ENCODE measurements around the gene LETM1. TPM values are rescaled to one million over a fixed set of nuclear protein-coding genes. Genes with fewer than 3 reads are reported as not detected.

Gene LETM1
- polyA plus RNA-seq, 3 donors: 14.2 to 45.8 (median 19.9) TPM

GRCh38 chr4:1815096-1815996, 40.6 kb downstream of the LETM1 start:
- 92 to 95% (median 94%) methylated on average over 34 of the region's 34 CpGs for WGBS, 3 donors

GRCh38 chr4:1814453-1814852, 41.5 kb downstream of the LETM1 start:
- 97% methylated on average over 8 of the region's 8 CpGs for WGBS, 3 donors
- H3K27ac ChIP-seq (ENCODE audit: low read depth, low read length): no peak overlapping the region

More at GRCh38 chr4:1815096-1815996, 40.6 kb downstream of the LETM1 start:
- no peak overlapping the region for H3K27ac ChIP-seq (ENCODE audit: low read depth, low read length)

DNA sequence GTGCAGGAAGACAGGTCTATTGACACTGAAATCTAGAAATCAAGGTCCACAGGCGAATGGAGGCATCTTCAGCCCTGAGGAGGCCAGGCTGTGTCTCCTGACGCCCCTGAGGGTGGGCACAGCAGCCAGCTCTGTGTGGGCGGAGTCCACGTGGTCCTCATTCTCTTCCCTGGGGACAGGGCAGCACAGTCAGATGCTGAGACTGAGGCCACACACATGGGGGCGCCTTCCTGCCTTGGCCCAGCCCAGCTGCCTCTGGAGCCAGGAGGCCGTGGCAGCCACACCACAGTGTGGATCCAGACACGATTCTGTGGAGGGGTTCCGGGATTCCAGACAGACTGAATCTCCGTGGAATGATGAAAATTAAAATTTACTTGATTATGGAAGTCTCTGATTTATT, 42.0 kb downstream of the LETM1 start:
- WGBS, 3 donors: 67 to 77% (median 74%) methylated on average over 9 of the region's 9 CpGs
- no peak overlapping the region for H3K27ac ChIP-seq (ENCODE audit: low read depth, low read length)

- WGBS, 3 donors: 62 to 80% (median 69%) methylated on average over 9 of the region's 9 CpGs
- H3K27ac ChIP-seq (ENCODE audit: low read depth, low read length): no peak overlapping the region
Measured at GRCh38 chr4:1813231-1813630, 42.7 kb downstream of the LETM1 start.

DNA sequence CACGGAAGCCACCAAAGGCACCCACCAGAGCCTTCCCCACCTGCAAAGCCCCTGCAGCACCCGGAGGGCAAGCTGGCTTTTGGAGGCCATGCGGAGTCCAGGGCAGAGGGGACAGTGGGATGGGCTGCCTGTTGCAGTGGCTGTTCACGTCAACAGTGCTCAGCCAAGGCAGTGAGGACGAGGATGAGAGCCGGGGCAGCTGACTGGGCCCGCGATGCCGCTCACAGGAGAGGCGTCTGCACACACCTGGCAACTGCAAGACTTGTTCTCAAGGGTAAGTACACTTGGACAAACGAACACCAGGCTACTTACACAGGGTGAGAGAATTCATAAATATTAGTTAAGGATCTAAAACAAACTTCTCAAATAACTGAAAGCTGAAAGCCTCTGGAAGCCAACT, 43.2 kb downstream of the LETM1 start:
- H3K27ac ChIP-seq (ENCODE audit: low read depth, low read length): no peak overlapping the region
- 61 to 86% (median 84%) methylated on average over 11 of the region's 11 CpGs for WGBS, 3 donors

DNA sequence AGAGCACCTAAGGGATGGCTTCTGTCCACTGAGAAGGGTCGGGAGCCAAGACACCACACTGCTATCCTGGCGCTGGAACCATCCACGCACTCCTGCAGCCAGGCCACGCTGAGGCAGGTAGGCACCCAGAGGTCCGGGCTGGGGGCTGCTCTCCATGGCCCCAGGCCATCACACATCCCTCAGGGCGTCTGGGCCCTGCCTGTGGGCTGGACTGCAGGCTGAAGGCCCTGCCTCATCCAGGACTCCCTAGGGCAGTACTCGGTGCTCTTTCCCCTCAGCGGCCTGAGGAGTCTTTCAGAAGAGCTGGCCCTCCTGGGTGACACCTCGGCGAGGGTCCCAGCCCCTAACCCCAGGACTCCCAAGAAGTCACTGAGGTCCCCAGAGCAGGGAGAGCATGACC, 45.2 kb downstream of the LETM1 start:
- WGBS, 3 donors: 88 to 95% (median 89%) methylated on average over 10 of the region's 10 CpGs
- H3K27ac ChIP-seq (ENCODE audit: low read depth, low read length): no peak overlapping the region

GRCh38 chr4:1809754-1810502, 46.0 kb downstream of the LETM1 start:
- no peak overlapping the region for H3K27ac ChIP-seq (ENCODE audit: low read depth, low read length)
- 27 to 29% (median 28%) methylated on average over 15 of the region's 15 CpGs for WGBS, 3 donors

- H3K27ac ChIP-seq (ENCODE audit: low read depth, low read length): no peak overlapping the region
- 76 to 82% (median 81%) methylated on average over 8 to 11 of the region's 11 CpGs for WGBS, 3 donors
Measured at GRCh38 chr4:1808851-1809753, 46.9 kb downstream of the LETM1 start.

- no peak overlapping the region for H3K27ac ChIP-seq (ENCODE audit: low read depth, low read length)
- WGBS, 3 donors: 70 to 84% (median 83%) methylated on average over 6 of the region's 6 CpGs
Measured at GRCh38 chr4:1808396-1808795, 47.6 kb downstream of the LETM1 start.

DNA sequence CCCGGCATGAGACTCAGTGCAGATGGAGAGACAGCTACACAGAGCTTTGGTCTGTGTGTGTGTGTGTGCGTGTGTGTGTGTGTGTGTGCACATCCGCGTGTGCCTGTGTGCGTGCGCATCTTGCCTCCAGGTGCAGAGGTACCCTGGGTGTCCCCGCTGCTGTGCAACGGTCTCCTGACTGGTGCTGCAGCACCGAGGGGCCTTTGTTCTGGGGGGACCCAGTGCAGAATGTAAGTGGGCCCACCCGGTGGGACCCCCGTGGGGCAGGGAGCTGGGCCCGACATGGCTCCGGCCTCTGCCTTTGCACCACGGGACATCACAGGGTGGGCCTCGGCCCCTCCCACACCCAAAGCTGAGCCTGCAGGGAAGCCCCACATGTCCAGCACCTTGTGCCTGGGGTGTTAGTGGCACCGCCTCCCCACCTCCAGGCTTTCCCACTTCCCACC, 48.6 kb downstream of the LETM1 start:
- 78 to 85% (median 83%) methylated on average over 15 to 16 of the region's 16 CpGs for WGBS, 3 donors
- H3K27ac ChIP-seq (ENCODE audit: low read depth, low read length): no peak overlapping the region

DNA sequence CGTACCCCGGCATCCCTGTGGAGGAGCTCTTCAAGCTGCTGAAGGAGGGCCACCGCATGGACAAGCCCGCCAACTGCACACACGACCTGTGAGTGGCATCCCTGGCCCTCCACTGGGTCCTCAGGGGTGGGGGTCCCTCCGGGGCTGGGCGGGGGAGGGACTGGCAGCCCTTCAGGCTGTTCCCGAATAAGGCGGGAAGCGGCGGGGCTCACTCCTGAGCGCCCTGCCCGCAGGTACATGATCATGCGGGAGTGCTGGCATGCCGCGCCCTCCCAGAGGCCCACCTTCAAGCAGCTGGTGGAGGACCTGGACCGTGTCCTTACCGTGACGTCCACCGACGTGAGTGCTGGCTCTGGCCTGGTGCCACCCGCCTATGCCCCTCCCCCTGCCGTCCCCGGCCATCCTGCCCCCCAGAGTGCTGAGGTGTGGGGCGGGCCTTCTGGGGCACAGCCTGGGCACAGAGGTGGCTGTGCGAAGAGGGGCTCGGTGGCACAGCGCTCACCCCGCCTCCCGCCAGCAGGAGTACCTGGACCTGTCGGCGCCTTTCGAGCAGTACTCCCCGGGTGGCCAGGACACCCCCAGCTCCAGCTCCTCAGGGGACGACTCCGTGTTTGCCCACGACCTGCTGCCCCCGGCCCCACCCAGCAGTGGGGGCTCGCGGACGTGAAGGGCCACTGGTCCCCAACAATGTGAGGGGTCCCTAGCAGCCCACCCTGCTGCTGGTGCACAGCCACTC, 49.2 kb downstream of the LETM1 start:
- no peak overlapping the region for H3K27ac ChIP-seq (ENCODE audit: low read depth, low read length)
- 89 to 91% (median 90%) methylated on average over 33 to 41 of the region's 41 CpGs for WGBS, 3 donors

DNA sequence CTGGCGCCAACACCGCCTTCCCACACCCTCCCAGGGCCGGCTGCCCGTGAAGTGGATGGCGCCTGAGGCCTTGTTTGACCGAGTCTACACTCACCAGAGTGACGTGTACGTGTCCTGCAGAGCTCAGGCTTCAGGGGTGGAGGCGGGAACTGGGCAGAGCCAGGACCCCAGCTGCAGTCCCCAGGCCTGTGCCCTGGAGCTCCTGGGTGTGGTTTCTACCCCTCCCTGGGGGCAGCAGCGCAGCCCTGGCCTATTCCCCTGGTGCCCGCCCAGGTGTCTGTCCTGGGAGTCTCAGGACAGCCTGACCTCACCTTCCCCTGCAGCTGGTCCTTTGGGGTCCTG, 49.8 kb downstream of the LETM1 start:
- no peak overlapping the region for H3K27ac ChIP-seq (ENCODE audit: low read depth, low read length)
- WGBS, 3 donors: 85 to 94% (median 92%) methylated on average over 11 of the region's 11 CpGs

DNA sequence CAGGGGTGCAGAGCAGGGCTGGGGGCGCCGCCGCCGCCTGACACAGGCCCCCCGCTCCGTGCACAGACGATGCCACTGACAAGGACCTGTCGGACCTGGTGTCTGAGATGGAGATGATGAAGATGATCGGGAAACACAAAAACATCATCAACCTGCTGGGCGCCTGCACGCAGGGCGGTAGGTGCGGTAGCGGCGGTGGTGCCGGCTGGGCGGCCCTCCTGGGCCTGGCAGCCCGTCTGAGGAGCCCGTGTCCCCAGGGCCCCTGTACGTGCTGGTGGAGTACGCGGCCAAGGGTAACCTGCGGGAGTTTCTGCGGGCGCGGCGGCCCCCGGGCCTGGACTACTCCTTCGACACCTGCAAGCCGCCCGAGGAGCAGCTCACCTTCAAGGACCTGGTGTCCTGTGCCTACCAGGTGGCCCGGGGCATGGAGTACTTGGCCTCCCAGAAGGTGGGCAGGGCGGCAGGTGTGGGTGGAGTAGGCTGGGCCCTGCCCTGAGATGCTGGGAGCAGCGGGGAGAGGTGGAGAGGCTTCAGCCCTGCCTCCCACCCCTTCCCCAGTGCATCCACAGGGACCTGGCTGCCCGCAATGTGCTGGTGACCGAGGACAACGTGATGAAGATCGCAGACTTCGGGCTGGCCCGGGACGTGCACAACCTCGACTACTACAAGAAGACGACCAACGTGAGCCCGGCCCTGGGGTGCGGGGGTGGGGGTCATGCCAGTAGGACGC, 50.3 kb downstream of the LETM1 start:
- H3K27ac ChIP-seq (ENCODE audit: low read depth, low read length): no peak overlapping the region
- WGBS, 3 donors: 86 to 91% (median 90%) methylated on average over 43 to 47 of the region's 47 CpGs

- no peak overlapping the region for H3K27ac ChIP-seq (ENCODE audit: low read depth, low read length)
- 90 to 92% (median 92%) methylated on average over 31 to 37 of the region's 37 CpGs for WGBS, 3 donors
Measured at GRCh38 chr4:1804638-1805492, 51.1 kb downstream of the LETM1 start.

DNA sequence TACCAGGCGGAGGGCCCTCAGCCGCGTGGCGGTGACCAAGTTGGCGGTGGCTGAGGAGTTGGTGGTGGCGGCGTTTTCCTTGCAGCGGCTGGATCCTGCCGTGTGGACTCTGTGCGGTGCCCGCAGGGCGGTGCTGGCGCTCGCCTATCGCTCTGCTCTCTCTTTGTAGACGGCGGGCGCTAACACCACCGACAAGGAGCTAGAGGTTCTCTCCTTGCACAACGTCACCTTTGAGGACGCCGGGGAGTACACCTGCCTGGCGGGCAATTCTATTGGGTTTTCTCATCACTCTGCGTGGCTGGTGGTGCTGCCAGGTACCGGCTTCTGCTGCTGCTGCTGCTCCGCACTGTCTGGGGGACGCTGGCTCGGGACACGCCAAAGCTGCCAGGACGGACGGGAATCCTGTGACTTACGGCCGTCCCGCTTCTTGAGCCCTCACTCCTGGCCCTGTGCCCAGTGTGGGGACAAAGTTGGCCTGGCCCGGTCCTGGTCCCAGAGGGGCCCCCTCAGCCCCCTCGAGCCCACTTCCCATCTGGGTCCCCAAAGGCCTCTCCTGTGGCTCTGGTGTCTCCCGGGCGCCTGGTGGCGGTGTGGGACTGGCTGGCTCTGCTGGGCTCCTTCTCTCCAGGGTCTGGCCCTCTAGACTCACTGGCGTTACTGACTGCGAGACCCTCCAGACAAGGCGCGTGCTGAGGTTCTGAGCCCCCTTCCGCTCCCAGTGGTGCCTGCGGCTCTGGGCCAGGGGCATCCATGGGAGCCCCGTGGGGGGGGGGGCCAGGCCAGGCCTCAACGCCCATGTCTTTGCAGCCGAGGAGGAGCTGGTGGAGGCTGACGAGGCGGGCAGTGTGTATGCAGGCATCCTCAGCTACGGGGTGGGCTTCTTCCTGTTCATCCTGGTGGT, 52.2 kb downstream of the LETM1 start:
- no peak overlapping the region for H3K27ac ChIP-seq (ENCODE audit: low read depth, low read length)
- 93 to 95% (median 94%) methylated on average over 45 to 51 of the region's 51 CpGs for WGBS, 3 donors

Measured in adipose tissue (tissue), 3 donors.